ENCODE data around the gene SELENOT. TPM values are rescaled to one million over a fixed set of nuclear protein-coding genes. Genes with fewer than 3 reads are reported as not detected.

Gene SELENOT
- total RNA-seq, 1 donor from 2014 or later, result 49.2 TPM

DNA sequence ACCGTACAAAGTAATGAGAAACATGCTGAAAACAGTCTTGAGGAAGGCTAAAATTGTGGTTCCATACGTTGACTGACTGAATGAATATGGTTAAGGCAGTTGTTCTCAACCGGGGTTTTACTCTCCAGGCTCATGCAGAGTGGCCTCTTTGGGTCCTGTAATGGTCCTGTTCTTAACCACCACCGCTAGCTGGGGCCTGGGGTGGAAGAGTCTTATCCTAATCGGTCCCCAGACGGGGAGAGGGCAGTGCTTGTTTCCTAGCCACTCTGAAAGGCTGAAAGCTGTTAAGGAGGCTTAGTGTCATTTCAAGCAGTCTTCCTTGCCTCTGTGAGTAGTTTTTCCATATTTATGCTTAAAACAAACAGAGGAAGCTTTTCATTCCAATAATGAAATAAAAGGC, 32.0 kb downstream of the SELENOT start:
- H3K36me3 Mint-ChIP-seq, result peaks cover 6% of the 10 kb centered on the region
- H3K27me3 Mint-ChIP-seq (ENCODE audit: low read depth), result no peaks in the 10 kb centered on the region
- H3K9me3 Mint-ChIP-seq, result no peaks in the 10 kb centered on the region
- H3K27ac Mint-ChIP-seq, result no peak overlapping the region
- H3K4me1 Mint-ChIP-seq, result peaks cover 2% of the 10 kb centered on the region
- no peak overlapping the region for H3K4me3 Mint-ChIP-seq
- no peak for DNase-seq (ENCODE audit: low spot score in 2 of 2, unreplicated experiment in 2 of 2)
- no peak for TF ChIP-seq CTCF (IDR thresholded peaks at IDR 0.05; ENCODE audit: unreplicated experiment)

- no peaks in the 10 kb centered on the region for H3K9me3 Mint-ChIP-seq
- DNase-seq (ENCODE audit: low spot score in 2 of 2, unreplicated experiment in 2 of 2), result no peak
- TF ChIP-seq CTCF (IDR thresholded peaks at IDR 0.05; ENCODE audit: unreplicated experiment), result no peak
- H3K27ac Mint-ChIP-seq, result peak overlapping the region; percentile 21
- no peak overlapping the region for H3K4me3 Mint-ChIP-seq
- H3K4me1 Mint-ChIP-seq, result peaks cover 2% of the 10 kb centered on the region
- H3K27me3 Mint-ChIP-seq (ENCODE audit: low read depth), result no peaks in the 10 kb centered on the region
- peaks cover 4% of the 10 kb centered on the region for H3K36me3 Mint-ChIP-seq
Observed at GRCh38 chr3:150635526-150635925, 32.4 kb downstream of the SELENOT start.

DNA sequence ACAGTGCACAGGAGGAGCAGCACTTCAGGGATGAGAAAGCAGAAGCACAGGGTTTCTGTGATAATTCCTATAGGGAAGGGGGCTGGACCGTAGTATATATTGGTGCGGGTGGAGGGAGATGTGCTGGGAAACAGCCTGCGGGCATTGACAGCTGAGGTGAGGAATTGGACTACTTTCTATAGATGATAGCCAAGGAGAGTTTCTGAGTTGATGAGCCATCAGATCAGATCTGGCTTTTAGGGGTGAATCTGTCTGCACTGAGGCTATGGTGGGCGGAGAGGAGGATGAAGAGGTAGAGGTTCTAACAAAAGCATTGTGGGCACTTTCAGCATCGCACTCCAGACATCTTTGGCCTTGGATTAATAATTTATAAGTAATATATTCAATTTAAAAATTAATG, 33.1 kb downstream of the SELENOT start:
- Mint-ChIP-seq H3K9me3 (no peaks in the 10 kb centered on the region), H3K27me3 (ENCODE audit: low read depth) (no peaks in the 10 kb centered on the region), H3K4me3 (no peak overlapping the region), H3K36me3 (peaks cover 3% of the 10 kb centered on the region), H3K27ac (no peak overlapping the region), H3K4me1 (peaks cover 2% of the 10 kb centered on the region)
- DNase-seq (ENCODE audit: low spot score in 2 of 2, unreplicated experiment in 2 of 2), result no peak
- TF ChIP-seq CTCF (IDR thresholded peaks at IDR 0.05; ENCODE audit: unreplicated experiment), result no peak

- Mint-ChIP-seq H3K9me3 (no peaks in the 10 kb centered on the region), H3K36me3 (no peaks in the 10 kb centered on the region)
- no peak for DNase-seq (ENCODE audit: low spot score in 2 of 2, unreplicated experiment in 2 of 2)
Observed at GRCh38 chr3:150639262-150639661, 36.1 kb downstream of the SELENOT start.

DNA sequence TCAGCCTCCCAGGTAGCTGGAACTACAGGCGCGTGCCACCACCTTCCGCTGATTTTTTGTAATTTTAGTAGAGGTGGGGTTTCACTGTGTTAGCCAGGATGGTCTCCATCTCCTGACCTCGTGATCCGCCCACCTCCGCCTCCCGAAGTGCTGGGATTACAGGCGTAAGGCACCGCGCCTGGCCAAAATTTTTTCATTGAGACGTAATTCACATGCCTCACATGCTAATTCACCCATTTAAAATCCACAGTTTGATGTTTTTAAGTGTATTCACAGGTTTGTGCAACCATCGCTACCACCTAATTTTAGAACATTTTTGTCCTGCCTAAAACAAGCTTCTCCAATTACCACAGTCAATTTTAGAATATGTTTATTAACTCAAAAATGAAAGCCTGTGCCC, 37.1 kb downstream of the SELENOT start:
- DNase-seq (ENCODE audit: low spot score in 2 of 2, unreplicated experiment in 2 of 2), result no peak
- Mint-ChIP-seq H3K36me3 (no peaks in the 10 kb centered on the region), H3K4me1 (peaks cover 2% of the 10 kb centered on the region), H3K4me3 (no peak overlapping the region), H3K27ac (no peak overlapping the region), H3K9me3 (peaks cover 2% of the 10 kb centered on the region), H3K27me3 (ENCODE audit: low read depth) (no peaks in the 10 kb centered on the region)
- no peak for TF ChIP-seq CTCF (IDR thresholded peaks at IDR 0.05; ENCODE audit: unreplicated experiment)

More at GRCh38 chr3:150639262-150639661, 36.1 kb downstream of the SELENOT start:
- H3K27ac Mint-ChIP-seq, result no peak overlapping the region
- peaks cover 2% of the 10 kb centered on the region for H3K4me1 Mint-ChIP-seq
- no peaks in the 10 kb centered on the region for H3K27me3 Mint-ChIP-seq (ENCODE audit: low read depth)
- H3K4me3 Mint-ChIP-seq, result no peak overlapping the region
- no peak for TF ChIP-seq CTCF (IDR thresholded peaks at IDR 0.05; ENCODE audit: unreplicated experiment)

DNA sequence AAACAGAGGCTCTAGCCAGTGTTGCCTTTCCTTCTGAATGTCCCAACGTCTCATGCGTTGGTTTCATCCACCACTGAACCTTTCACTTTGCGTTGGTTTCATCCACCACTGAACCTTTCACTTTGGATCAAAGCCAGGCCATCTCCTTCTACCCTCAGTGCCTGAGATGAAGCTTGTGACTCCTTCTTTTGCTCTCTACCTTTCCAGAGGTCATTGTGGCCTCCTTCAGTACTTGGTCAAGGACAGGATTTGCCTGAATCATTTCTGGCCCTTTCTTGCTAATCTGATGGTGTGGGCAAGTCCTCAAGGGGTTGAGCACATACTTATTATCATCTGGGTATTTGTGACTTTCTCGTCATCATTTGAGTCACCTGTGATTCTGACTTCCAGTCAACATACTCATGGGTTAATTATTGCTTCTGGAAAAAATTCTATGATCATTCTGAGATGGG, 50.0 kb downstream of the SELENOT start:
- H3K9me3 Mint-ChIP-seq, result peaks cover 3% of the 10 kb centered on the region
- H3K27ac Mint-ChIP-seq, result no peak overlapping the region
- H3K4me3 Mint-ChIP-seq, result no peak overlapping the region
- no peak for DNase-seq (ENCODE audit: low spot score in 2 of 2, unreplicated experiment in 2 of 2)
- no peaks in the 10 kb centered on the region for H3K4me1 Mint-ChIP-seq
- no peak for TF ChIP-seq CTCF (IDR thresholded peaks at IDR 0.05; ENCODE audit: unreplicated experiment)
- H3K27me3 Mint-ChIP-seq (ENCODE audit: low read depth), result no peaks in the 10 kb centered on the region
- no peaks in the 10 kb centered on the region for H3K36me3 Mint-ChIP-seq

Data from mesothelial cell of epicardium (in vitro differentiated cells).